Left renal cortex interstitium (tissue), 4 donors: ENCODE measurements around the gene PRSS50. TPM values are rescaled to one million over a fixed set of nuclear protein-coding genes. Genes with fewer than 3 reads are reported as not detected.
A peak's percentile ranks its signal among the peaks of the same experiment; 100 is the strongest.
"Not testable (repeated sequence)": the region's sequence is repeated elsewhere in the genome, so short reads cannot be mapped to it uniquely, and the experiment has no call there.

Experiments used
- DNase-seq, 4 donors: peaks; one replicate each; pipeline ENCODE4 v3.0.0-alpha.2; 2013; ENCODE audit warnings: low read depth in 4 of 4, low spot score in 2 of 4, missing footprints in 1 of 4
- polyA plus RNA-seq, 4 donors: library from polyadenylated mRNA; unstranded; fragments of 120-200 nt; gene quantifications; one replicate each; pipeline ENCODE4 v1.2.1, GENCODE V29; 2013; ENCODE audit not compliant: insufficient read length in 4 of 4

Gene PRSS50
- polyA plus RNA-seq: 1 to 10 TPM; 1.1 to 5.8 (median 2.5) TPM

DNA sequence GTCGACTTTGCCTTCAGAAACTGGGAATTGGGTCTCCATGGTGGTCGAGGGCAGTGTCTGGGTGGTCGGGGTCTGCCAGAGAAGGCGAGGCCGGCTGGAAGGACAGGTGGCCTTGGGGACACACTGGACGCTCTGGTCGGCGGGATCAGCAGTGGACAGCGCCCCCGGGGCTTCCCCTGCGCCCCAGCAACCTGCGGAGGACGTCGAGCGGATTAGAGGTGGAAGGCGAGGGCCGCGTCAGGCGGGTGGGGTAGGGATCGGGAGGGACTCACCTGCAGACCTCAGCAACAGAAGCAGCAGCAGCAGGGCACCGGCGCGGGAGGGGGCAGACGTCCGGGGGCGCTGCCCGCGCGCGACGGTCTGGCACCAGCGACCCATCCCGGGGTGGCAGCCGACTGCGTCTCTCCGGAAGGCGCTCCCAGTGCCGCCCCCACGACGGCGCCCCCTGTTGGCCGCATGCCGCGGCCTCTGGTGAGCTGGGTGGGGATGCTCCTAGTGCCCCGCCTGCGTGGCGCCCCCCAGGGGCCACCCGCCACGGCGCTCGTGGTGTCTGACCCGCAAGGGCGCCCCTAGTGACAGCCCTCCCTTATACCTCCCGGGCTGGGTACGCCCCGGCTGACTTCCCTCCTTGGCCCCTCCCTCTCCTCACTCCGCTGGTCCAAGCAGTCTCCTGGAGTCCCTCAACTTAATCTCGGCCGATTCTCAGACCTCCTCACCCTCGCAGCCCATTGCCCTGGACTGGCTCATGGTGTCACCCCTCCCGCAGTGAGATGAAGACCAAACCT, at the start of gene PRSS50:
Gene PRSS50 (minus strand): TSS at position 423 of the 785 bp plus-strand sequence. CDS start 45 bp downstream, at position 378.
- no peak for DNase-seq

GRCh38 chr3:46764206-46764605, 46.5 kb upstream of the PRSS50 start:
- DNase-seq: no peak

- no peak for DNase-seq
Observed at GRCh38 chr3:46763178-46763577, 45.5 kb upstream of the PRSS50 start.

GRCh38 chr3:46759239-46760167, 41.8 kb upstream of the PRSS50 start:
- DNase-seq: peak in 1 of 4 donors; percentile 11

- no peak for DNase-seq
Observed at GRCh38 chr3:46756642-46757041, 39.0 kb upstream of the PRSS50 start.

DNA sequence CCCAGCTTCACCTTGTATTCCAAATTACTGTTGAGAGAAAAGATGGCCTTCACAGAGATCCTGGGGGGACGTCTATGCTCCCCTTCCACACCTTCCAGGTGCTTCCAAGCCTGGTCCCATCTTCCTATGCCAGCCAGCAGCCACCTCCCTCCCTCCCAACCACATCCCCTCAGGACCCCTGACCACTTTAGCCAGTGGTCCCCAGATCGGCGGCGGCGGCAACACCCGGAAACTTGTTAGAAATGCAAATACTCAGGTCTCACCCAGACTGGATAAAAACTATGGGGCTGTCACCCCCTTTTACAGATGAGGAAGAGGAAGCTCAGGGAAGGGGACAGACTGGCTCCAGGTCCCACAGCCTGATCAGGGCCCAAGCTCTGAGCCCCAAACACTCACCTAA, 38.0 kb upstream of the PRSS50 start:
- DNase-seq: no peak

DNA sequence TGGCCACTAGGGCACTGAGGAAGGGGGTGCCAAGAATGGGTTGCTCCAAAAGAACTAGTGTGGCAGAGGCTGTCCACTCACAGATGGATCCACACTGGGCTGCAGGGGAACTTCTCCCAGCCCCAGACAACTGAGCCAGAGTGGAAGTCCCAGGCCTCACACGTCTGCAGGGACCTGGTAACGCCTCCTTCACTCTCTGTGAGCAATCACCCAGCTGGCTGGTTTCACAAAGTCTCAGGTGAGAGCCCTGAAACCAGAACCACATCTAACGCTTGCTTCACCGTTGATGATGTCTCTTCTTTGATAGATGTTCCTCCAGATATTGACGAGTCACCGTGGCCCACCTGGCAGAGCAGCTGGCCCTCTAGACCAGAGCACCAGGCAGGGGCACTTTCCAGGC, 35.5 kb upstream of the PRSS50 start:
- DNase-seq: not testable (repeated sequence)

GRCh38 chr3:46750555-46751038, 32.9 kb upstream of the PRSS50 start:
- DNase-seq: no peak

GRCh38 chr3:46749129-46749528, 31.5 kb upstream of the PRSS50 start:
- no peak for DNase-seq

DNA sequence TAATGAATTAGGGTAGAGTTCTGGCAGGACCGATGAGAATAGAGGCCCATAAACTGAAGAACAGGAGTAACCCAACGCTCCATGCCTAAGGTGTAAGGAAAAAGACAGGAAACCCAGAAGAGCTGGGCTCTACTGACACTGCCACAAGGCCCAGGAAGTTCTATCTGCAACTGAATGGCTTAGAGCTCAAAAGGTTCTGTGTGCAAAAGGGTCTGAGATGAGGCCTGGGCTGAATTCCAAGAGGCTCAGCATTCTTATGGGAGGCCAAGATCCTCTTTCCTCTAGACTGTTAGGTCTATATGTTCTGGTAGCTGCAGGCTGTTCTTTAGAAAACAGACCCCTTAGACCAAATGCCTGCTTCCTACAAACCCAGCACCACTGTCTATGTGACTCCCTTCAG, 30.5 kb upstream of the PRSS50 start:
- no peak for DNase-seq

DNA sequence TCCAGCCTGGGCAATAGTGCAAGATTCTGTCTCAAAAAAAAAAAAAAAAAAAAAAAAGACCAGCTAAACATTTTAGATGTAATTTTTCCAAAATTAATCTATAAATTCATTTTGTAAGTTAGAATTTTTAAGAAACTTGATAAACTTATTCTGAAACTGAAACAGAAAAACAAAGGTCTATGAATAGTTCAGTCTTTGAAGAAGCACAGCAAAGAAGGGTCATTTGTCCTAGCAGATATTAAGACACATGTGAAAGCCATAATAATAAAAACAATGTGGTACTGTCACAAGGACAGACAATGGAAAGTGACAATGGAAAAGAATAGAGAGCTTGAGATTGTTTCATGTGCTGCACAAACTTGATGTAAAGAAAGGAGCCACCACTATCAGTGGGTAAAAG, 29.0 kb upstream of the PRSS50 start:
- no peak for DNase-seq

GRCh38 chr3:46742992-46743585, 25.4 kb upstream of the PRSS50 start:
- DNase-seq: no peak

- DNase-seq: not testable (repeated sequence)
Observed at GRCh38 chr3:46739565-46739964, 21.9 kb upstream of the PRSS50 start.

- no peak for DNase-seq
Observed at GRCh38 chr3:46737329-46737731, 19.7 kb upstream of the PRSS50 start.

DNA sequence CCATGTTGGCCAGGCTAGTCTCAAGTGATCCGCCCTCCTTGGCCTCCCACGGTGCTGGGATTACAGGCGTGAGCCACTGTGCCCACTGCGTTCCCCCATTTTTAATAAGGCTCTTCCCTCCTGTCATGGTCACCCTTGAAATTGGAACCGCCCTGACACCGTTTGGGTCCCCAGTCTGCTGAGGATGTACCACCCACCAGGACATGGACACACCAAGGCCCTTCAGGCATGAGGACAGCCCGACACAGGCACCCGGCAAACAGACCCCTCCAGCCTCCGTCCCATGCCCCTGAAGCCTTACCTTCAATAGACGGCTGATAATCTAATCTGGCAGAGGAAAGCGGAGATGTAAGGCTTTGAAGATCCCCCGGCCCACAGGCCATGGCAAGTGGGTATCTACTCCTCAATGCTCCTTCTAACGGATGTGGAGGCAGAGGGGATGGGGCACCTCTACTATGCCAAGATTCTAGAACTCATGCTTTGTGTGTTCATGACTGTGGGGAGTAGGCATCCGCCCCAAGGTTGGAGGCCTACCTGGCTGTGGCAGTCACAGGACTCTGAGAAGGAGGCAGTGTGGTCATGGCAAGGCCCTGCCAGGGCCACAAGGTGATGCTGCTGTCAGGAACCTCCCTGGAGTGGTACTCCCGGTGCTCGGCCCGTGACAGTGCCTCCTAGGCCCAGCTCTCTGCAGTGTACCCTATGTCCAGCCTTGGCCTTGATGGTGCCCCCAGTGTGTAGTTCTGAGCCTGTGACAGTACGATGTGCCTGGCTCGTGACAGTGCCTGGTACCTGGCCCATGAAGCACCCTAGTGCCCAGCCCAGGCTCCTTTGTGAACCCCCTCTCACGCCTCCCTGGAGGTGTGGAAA, 18.6 kb upstream of the PRSS50 start:
- no peak for DNase-seq

- DNase-seq: no peak
Observed at GRCh38 chr3:46734773-46735172, 17.1 kb upstream of the PRSS50 start.

- DNase-seq: no peak
Observed at GRCh38 chr3:46733026-46733800, 15.5 kb upstream of the PRSS50 start.

GRCh38 chr3:46731795-46732194, 14.1 kb upstream of the PRSS50 start:
- DNase-seq: no peak

- no peak for DNase-seq
Observed at GRCh38 chr3:46730819-46731218, 13.2 kb upstream of the PRSS50 start.
